Peyer's patch (tissue), 4 donors: Measurements from ENCODE around the gene RNASE12. TPM values are rescaled to one million over a fixed set of nuclear protein-coding genes. Genes with fewer than 3 reads are reported as not detected.

Source experiments
- DNase-seq, 3 donors: peaks; one replicate each; pipeline ENCODE4 v3.0.0-alpha.2; 2017 to 2019
- H3K27ac ChIP-seq, 4 donors: fragments of 200-600 bp; sonication (generic); one replicate each; pipeline ENCODE4 v1.5.1; 2016 to 2019
- H3K27me3 ChIP-seq, 2 donors: fragments of 200-600 bp; sonication (generic); one replicate each; pipeline ENCODE4 v1.5.1; 2019
- H3K36me3 ChIP-seq, 3 donors: fragments of 200-600 bp; sonication (generic); one replicate each; pipeline ENCODE4 v1.5.1; 2016 to 2019
- H3K4me1 ChIP-seq, 4 donors: fragments of 200-600 bp; sonication (generic); one replicate each; pipeline ENCODE4 v1.5.1; 2016 to 2019
- H3K4me3 ChIP-seq, 4 donors: fragments of 200-600 bp; sonication (generic); 1 replicate in 3 of 4; 2 replicates in 1 of 4; pipeline ENCODE4 v1.5.1; 2016 to 2019; ENCODE audit warnings: mild to moderate bottlenecking in 1 of 4
- H3K9me3 ChIP-seq, 4 donors: fragments of 200-600 bp; sonication (generic); one replicate each; pipeline ENCODE4 v1.5.1; 2016 to 2019; ENCODE audit warnings: mild to moderate bottlenecking in 1 of 4
- CTCF ChIP-seq, 6 experiments: fragments of 450-650 bp in 4 of 6; fragments of 200-600 bp in 2 of 6; sonication (generic) in 1 of 6; IDR thresholded peaks; one replicate each; pipeline ENCODE4 v1.5.1; 2017 to 2019; ENCODE audit warnings: antibody characterized with exemption in 6 of 6, mild to moderate bottlenecking in 3 of 6, moderate library complexity in 1 of 6
- POLR2A ChIP-seq, 2 donors: fragments of 450-650 bp; IDR thresholded peaks; one replicate each; pipeline ENCODE4 v1.5.1; 2017; ENCODE audit warnings: antibody characterized with exemption in 2 of 2, mild to moderate bottlenecking in 2 of 2, moderate library complexity in 2 of 2
- total RNA-seq, 4 donors: library from RNA; depleted of rRNA; stranded (reverse); fragments of >200 nt; gene quantifications; one replicate each; pipeline ENCODE4 v1.1.0, GENCODE V29; 2016

The RNASE12 gene
- total RNA-seq = not detected

GRCh38 chr14:20591235-20591634, at the start of gene RNASE12:
Gene RNASE12, minus strand, starts transcription at chr14:20591376. Its CDS starts 653 bp downstream, at chr14:20590723.
- no peak for DNase-seq
- H3K27me3 ChIP-seq = no peaks in the 10 kb centered on the region
- H3K4me1 ChIP-seq = no peaks in the 10 kb centered on the region
- no peak within 1 kb of the TSS for H3K4me3 ChIP-seq
- no peaks in the 10 kb centered on the region for H3K9me3 ChIP-seq
- no peak within 1 kb of the TSS for H3K27ac ChIP-seq
- H3K36me3 ChIP-seq = no peaks in the 10 kb centered on the region
- TF ChIP-seq CTCF (IDR thresholded peaks at IDR 0.05) = no peak
- TF ChIP-seq POLR2A (IDR thresholded peaks at IDR 0.05) = no peak

GRCh38 chr14:20632831-20633691, 41.9 kb upstream of the RNASE12 start:
- peak in 1 of 3 donors; percentile 63 for DNase-seq
- no peaks in the 10 kb centered on the region for H3K36me3 ChIP-seq
- H3K9me3 ChIP-seq = no peaks in the 10 kb centered on the region
- H3K4me1 ChIP-seq = peaks cover 0 to 22% (median 9%) of the 10 kb centered on the region in 4 donors
- peak overlapping the region; percentile 20 to 46 (median 38) for H3K4me3 ChIP-seq
- H3K27ac ChIP-seq = no peak overlapping the region
- TF ChIP-seq POLR2A (IDR thresholded peaks at IDR 0.05) (no peak), CTCF (IDR thresholded peaks at IDR 0.05) (no peak)
- H3K27me3 ChIP-seq = no peaks in the 10 kb centered on the region

- no peak for DNase-seq
- TF ChIP-seq POLR2A (IDR thresholded peaks at IDR 0.05) = no peak
- no peak for TF ChIP-seq CTCF (IDR thresholded peaks at IDR 0.05)
- Histone ChIP-seq H3K4me3 (peak overlapping the region; percentile 20 to 46 (median 38)), H3K27me3 (no peaks in the 10 kb centered on the region), H3K4me1 (peaks cover 0 to 22% (median 9%) of the 10 kb centered on the region in 4 donors), H3K27ac (no peak overlapping the region), H3K9me3 (no peaks in the 10 kb centered on the region), H3K36me3 (no peaks in the 10 kb centered on the region)
These were observed 41.3 kb upstream of the RNASE12 start for GRCh38 chr14:20632448-20632830.

- Histone ChIP-seq H3K4me3 (peak overlapping the region; percentile 20 to 46 (median 38)), H3K27me3 (no peaks in the 10 kb centered on the region), H3K4me1 (peaks cover 0 to 22% (median 9%) of the 10 kb centered on the region in 4 donors)
These were observed 40.8 kb upstream of the RNASE12 start for GRCh38 chr14:20631880-20632389.

More at GRCh38 chr14:20631880-20632389, 40.8 kb upstream of the RNASE12 start:
- Histone ChIP-seq H3K36me3 (no peaks in the 10 kb centered on the region), H3K9me3 (no peaks in the 10 kb centered on the region), H3K27ac (no peak overlapping the region)
- no peak for TF ChIP-seq POLR2A (IDR thresholded peaks at IDR 0.05)
- TF ChIP-seq CTCF (IDR thresholded peaks at IDR 0.05) = no peak
- DNase-seq = peak in 2 of 3 donors; percentile 73 to 80
